GM20431 (cell line): ENCODE data around the gene CHD9NB.

Experiments
- in situ Hi-C: fragments of 300-500 bp; cut with MseI, MboI; formaldehyde crosslinking; loops from one replicate; pipeline ENCODE4 v1.15.0; 2020; ENCODE audit warnings: low sequenced_read_pairs; ENCODE audit not compliant: unreplicated experiment

Gene CHD9NB

DNA sequence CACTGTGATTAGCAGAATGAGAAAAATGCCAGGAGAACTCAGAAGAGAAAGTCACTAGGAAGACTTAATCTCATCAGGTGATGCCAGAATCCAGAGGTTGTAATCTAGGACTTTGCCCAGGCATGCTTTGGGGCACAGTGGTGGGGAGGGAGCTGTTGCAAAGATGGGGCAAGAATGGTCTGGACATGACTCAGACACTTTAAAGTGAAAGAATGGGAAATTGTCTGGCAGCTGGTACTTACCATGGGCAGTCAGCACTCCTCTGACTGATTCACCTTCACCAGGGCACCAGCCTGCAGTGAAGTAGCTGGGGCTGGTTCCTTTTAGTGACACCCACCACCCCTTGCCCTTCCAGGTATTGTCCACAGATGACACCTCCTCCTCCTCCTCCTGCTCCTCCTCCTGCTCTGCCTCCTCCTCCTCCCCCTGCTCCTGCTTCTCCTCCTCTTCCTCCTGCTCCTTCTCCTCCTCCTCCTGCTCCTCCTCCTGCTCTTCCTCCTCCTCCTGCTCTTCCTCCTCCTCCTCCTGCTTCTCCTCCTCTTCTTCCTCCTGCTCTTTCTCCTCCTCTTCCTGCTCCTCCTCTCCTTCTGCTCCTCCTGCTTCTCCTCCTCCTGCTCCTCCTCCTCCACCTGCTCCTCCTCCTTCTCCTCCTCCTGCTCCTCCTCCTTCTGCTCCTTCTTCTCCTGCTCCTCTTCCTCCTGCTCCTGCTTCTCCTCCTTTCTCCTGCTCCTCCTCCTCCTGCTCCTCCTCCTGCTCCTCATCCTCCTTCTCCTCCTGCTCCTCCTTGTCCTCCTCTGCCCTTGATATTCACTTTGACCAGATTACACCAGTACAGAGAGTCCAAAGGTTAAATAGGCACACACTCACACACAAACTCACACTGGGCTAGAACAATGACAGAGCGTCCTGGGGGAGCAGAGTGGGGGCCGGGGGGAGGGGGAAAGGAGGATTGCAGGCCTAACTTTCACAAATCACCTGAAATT, at the start of gene CHD9NB:
Gene CHD9NB (minus strand): TSS at position 379 of the 983 bp plus-strand sequence. CDS start 8,739 bp downstream, outside the sequence.
- in situ Hi-C loops = no loop called here

DNA sequence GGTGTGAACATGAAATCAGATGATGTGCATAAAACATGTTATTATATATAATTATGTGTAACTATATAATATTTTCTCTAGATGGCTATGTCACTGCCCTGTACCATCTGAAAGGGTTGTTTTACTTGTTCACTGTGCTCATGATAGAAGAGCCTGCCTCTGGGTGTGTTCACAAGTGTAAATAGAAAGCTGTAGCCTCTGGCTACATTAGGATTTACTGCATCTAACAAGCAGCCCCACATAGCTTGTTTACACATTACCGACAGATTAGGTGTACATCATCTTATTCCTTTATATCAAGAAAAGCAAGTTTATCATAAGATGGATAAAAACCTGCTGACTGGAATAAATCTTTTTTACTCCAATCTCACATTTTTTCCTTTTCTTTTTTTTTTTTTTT, 48.2 kb upstream of the CHD9NB start:
- in situ Hi-C loops = no loop called here

DNA sequence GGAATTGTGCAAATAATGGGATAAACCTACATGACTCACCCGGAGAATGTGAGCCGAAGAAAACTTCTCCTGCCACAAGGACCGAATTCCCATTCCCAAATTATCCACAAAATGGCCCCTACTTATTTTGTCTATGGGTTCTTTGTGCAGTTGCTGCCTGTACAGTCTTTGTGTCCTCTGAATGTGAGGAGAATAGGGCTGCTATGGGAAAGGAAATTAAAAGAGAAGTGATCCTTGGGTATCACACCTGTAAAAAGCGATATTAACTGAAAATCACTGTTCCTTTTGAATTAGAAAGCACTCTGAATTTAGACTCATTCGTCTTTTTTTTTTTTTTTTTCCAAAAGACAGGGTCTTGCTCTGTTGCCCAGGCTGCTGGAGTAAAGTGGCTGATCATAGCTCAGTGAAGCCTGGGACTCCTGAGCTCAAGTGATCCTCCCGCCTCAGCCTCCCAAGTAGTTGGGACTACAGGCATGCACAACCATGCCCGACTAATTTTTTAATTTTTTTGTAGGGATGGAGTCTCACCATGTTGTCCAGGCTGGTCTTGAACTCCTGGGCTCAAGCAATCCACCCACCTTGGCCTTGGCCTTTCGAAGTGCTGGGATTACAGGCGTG, 47.5 kb upstream of the CHD9NB start:
- in situ Hi-C loops = no loop called here

DNA sequence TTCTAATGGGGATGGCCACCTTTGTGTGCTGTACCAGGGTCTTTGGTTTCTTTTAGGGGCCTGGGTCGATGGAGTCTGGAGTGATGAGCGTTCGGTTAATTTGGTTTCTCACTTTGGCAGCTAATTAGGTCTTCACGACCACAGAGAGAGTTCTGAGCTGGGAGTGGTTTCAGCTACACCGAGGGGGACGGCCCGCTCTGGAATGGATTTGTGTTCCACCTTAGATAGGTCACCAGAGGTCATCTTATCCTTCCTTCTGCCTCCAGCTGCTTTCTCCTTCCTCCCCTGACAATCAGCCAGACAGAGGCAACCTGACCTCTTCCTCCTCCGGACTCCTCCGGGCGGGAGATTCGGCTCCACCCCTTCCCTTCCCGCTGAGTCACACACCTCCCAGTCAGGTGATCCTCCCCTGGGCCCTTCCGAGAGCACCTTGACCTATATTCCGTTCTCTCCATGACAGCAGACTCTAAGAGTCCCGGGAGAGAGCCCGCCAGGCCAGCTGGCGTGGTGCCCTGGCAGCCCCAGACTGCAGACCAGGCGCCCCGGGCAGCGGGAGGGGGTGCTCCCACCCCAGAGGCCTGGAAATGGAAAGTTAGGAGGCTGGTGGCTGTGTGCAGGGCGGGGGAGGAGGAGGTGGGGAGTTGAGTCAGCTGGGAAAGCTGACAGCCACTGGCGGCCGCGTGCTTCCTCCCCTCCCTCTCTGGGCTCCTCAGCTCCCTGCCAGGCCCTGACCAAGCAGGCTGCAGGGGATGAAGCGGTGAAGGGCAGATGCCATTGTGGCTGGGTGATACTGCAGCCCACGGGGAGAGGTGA, 46.8 kb upstream of the CHD9NB start:
- in situ Hi-C loops = no loop called here

DNA sequence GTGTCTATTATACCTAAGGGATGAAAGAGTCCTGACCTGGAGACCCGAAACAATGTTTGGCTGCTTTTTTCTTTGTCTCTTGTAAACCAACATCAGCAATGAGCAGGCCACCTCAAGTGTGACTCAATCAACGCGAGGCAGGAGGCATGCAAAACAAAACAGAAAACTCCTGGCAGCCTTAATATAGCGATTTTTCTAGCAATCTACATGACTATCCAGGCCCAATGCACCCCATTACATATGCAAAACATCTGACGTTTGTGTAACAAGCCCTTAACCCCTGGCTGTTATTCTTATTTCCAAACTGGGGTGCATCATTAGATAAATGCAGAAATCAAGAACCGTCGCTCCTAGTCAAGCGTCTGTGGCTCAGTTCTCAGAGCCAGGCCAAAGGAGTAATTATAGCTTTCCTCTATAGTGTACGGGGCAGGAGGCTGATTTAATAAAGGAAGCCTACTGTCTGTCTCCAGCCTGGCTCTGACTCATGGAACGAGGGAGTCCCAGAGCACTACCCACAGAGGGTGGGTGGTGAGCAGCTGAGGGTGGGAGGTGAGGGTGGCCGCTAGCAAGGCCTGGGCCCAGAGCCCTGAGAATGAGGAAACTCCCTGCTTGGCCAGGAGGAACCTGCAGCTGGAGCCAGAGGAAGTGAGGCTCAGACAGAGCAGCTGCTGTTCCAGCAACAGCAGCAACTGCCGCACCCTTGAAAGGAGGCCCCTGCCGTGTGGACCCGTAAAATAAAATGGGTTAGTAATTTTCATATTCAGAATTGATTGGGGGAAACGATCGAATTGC, 46.0 kb upstream of the CHD9NB start:
- in situ Hi-C loops = no loop called here

DNA sequence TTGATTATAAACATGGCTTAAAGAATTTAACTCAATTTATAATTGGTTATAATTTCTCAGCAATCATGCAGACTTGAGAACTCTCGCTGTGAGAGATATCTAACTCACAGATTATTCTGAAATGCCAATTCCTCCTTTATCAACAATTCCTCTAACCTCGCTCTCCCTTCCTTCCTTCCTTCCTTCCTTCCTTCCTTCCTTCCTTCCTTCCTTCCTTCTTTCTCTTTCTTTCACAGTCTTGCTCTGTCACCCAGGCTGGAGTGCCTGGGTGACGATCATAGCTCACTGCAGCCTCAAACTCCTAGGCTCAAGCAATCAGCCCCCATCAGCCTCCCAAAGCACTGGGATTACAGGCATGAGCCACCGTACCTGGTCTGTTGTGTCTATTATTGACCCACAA, 44.5 kb upstream of the CHD9NB start:
- in situ Hi-C loops = no loop called here

DNA sequence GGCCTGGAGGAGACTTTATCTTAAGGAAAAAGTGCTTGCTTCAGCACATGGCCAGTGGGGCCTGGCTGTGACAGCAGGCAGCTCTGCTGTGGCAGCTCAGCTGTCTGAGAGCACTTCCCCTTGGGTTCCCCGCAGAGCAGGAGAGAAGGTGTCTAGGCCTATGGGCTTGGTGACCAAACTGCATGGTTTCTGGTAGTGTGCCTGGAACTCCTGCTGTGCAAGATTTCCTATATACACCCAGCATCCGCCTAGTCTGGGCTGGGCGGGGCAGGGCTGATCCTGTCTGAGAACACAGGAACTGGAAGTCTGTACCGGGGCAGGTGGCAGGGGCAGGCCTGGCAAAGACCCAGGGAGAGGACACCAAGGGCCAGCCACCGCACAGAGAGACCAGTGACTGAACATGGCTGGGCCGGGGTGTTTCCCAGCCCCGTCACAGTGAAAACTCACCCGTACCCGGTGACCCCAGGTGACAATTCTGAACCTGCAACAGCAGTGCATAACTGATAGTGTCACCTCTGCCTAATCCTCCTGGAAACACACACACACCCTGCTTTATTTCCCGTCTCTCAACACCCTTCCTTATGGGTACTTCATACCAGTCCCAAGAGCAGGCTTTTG, 41.4 kb upstream of the CHD9NB start:
- in situ Hi-C loops = no loop called here

DNA sequence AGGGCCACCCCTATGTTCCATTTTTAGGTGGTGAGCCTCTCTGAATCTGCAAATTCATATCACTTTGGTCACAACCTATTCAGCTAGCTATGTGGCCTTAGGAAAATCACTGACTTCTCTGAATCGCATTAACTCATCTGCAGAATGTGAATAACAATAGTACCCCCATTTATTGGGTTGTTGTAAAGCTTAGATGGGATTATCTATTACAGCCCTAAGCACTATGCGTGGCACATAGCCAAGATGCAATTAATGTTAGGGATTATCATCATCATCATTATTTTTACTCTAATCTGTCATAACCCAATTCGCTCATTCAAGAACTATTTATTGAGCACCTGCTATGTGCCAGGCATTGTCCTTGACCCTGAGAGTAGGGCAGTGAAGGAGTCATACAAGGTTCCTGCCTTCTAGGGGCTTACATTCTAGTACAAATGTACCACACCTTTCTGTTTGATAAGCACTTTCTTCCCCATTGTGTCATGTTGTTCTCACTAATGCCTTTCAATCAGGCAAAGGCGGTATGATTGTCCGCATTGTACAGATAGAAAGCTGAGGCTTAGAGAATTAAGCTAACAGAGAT, 40.6 kb upstream of the CHD9NB start:
- in situ Hi-C loops = no loop called here

DNA sequence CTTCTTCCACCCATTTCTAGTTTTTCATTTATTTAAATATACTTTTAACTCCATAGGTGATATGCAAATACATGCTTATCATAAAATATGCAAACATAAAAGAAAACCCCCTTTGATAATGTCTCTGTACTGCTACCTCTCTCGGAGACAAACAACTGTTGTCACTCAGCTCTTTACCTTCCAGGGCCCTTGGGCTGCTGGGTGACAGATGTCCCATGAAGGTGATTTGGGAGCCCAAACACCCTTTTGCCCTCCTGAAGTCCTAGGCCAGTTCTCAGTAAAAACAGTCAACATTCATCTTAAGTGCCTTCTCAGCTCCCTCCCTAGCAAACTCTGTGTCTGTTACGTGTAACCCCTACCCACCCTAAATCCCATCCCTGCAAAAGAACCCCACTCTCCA, 39.6 kb upstream of the CHD9NB start:
- in situ Hi-C loops = no loop called here

DNA sequence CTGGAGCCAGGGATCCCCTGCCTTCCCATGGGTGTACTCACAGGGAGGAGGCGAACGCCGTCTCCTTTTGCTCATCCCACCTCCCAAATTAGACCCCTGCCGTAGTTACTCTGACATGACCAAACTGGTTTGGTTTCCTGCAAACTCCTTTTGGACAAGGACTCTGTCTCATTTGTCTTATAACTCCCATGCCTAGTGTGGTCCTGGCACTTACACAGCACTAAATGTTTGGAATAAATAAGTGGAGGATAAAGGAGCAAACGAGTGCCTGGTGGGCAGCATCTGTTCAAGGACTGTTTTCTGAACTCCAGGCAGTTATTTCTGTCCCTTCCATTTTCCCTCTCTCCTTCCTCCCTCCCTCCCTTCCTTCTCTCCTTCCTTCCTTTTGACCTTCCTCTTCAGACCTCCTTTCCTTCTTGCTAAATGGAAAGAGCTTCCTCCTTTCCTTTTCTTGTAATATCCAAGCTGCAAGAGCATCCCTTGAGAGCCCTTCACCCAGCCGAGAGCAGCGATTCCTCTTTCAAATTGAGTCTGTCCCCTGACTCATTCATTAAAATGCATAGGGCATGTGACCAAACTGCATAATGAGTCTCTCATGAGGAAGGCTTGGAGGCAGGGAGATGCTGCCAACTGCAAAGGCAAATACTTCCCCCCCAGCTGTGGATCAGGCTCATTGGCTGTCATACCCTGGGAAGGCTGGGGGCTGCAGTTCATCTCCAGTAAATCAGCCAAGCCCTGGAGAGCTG, 38.9 kb upstream of the CHD9NB start:
- in situ Hi-C loops = no loop called here

DNA sequence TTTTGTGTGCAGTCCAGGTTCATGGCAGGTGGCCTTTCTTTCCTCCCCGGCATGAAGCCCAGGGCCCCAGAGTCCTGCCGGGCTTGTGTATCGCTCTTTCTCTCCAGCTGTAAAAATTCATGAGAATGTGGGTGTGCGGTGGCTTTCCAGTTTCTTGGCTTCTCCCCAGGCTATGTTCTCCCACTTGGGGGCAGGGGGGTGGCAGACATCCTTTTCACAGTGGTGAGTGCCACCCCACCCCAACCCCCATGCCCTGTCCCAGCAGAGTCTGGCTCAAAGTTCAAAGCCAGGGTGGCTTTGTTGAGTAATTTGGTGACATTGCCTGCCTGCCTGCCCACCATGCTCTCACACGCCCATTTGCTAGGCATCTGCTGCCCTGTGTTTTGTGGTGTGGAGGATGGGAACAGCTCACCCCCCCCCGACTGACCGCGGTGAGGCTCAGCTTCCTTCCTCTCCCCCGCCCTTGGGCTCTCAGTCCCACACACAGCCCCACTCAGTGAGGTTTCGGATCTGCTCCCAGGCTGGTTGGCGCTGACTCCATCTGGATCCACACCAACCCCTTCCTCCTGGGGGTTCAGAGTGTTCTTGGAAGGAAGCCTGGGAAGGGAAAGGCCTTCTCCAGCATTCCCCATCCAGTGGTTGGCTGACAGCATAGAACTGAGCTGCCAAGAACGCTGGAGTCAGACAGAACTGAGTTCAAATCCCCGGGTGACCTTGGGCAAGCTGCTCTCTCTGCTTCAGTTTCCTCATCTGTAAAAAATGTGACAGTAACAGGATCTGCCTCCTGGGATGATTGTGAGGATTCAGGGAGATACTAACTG, 38.1 kb upstream of the CHD9NB start:
- in situ Hi-C loops = no loop called here

DNA sequence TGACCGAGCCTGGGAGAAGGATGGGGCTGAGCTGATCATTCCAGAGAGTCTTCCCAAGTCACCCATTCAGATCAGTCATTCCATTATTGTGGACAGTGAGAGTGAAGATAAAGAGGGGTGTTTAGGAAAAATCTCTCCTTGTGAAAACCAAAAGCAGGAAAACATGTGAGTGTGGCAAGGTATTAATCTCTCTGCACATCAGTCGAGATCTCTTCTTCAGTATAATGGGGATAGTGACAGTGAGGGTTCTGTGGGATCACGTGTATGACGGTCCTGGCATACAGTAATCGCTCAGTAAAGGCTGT, 37.5 kb upstream of the CHD9NB start:
- in situ Hi-C loops = no loop called here

DNA sequence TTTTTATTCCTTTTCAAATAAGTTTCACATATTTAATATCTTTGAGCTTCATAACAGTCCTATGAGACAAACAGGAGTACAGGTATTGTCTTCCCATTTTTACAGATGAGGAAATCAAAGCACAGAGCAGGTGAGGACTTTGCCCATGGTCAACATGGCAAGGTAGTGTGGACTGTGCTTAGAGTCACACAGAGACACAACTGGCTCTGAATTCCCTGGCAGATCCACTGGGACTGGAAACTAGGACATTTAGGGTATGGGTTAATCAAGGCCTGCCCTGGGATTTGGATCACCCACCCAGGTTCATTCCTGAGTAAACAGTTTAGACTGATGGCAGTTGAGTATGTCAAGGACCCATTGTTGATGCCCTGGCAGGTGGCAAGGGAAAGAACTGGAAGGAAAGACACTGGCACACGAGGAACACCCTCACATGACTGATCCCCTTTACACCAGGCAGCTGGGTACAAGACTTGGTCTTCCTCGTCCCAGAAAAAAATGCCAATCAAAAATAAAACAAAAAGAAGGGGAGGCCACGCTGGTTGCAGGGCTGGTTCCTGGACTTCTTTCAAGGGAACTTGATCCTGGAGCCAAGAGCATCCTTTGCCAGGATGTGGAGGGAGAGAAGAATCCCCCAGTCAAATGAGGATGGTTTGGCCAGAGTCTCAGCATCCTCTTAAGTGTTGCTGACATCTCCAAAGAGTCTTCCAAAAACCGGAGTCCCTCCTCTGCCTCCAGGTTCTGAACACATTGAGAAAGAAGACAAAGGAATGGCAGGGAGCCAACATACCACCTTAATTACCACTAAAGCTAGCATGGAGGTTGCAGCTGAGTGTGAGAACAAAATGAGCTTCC, 37.0 kb upstream of the CHD9NB start:
- in situ Hi-C loops = no loop called here

DNA sequence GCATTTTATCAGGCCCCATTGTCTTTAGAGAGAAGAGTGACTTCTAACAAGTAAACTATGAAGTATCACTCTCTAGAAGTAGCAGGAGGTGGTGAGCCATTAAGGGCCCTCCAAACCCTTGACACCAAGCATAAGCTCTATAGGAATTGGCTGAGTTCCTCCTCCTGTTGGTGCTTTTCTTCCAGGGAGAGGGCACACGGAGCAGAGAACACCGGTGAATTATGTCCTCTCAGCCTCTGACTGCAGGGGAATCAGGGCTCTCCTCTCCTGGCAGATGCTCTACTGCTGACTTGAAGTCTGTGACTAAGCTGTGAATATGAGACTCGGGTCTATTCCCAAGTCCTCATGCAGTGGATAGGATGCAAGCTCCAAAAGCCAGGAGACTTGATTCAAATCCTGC, 34.4 kb upstream of the CHD9NB start:
- in situ Hi-C loops = no loop called here

DNA sequence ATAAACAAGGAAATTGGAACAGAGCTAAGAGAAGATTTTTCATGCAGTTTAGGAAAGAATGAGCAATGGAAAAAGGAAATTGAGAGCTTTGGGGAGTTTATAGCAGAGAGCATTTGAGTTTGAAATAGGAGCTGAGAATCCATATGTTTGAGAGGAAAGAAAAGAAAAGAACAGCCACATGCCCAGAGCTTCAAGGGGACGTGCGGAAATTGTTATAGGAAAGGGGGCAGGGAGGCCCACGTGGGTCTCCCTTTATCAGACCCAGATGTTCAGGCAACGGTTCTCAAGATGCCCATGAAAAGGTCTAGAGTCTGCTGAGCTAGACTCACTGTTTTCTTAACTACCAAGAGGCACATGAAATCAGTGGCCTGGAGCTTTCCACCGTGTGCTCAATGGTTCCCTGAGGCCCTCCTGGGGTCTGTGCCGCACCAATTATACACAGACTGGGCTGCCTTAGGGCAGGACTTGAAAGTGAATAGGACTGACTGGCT, 33.3 kb upstream of the CHD9NB start:
- in situ Hi-C loops = no loop called here

DNA sequence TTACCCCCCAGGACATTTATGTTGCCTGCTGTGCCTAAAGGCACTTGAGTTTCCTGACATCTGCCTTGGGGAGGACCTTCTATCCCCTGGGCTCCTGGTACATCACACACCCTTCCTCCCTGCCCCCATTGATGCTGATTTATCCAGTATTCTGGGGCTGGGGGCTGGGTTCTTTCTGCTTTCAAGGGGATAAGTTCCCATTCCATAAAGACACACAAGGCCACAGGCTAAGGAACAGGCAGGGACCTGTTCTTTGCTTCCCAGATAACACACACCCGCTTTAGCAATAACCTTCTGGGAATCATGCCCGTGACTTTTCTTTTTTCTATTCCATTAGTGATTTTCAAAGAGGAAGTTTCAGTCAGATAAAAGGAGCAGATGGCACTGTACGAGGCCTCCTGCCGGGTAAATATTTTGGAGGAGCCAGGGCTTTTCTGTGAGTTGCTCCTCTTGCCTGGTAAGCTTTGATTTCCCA, 32.7 kb upstream of the CHD9NB start:
- in situ Hi-C loops = no loop called here
